Stomach (tissue), 4 donors: Measurements from ENCODE around the gene CAND2.

Experiments
- CTCF ChIP-seq, 7 experiments: fragments of 450-650 bp in 4 of 7; fragments of 200-600 bp in 3 of 7; sonication (generic) in 3 of 7; IDR thresholded peaks; one replicate each; pipeline ENCODE4 v1.5.1; 2016 to 2019; ENCODE audit warnings: antibody characterized with exemption in 7 of 7, control low read depth in 2 of 7, mild to moderate bottlenecking in 1 of 7
- POLR2A ChIP-seq, 4 donors: fragments of 450-650 bp; IDR thresholded peaks; one replicate each; pipeline ENCODE4 v1.6.1; 2016; ENCODE audit warnings: antibody characterized with exemption in 4 of 4, control low read depth in 2 of 4, mild to moderate bottlenecking in 1 of 4, moderate library complexity in 1 of 4
- POLR2AphosphoS5 ChIP-seq, 3 donors: sonication (generic); formaldehyde crosslinking; IDR thresholded peaks; one replicate each; pipeline ENCODE4 v1.6.1; 2016; ENCODE audit warnings: antibody characterized with exemption in 3 of 3

GRCh38 chr3:12840591-12841148, 44.2 kb downstream of the CAND2 start:
- TF ChIP-seq POLR2A (IDR thresholded peaks at IDR 0.05) (no peak), POLR2AphosphoS5 (IDR thresholded peaks at IDR 0.05) (no peak), CTCF (IDR thresholded peaks at IDR 0.05) (no peak)
